Measurements from ENCODE around the gene C1R. TPM values are rescaled to one million over a fixed set of nuclear protein-coding genes. Genes with fewer than 3 reads are reported as not detected.
"Not testable (repeated sequence)": the region's sequence is repeated elsewhere in the genome, so short reads cannot be mapped to it uniquely, and the experiment has no call there.

Gene C1R
- total RNA-seq, 4 donors from 2014 or later, result 65.0 to 259 (median 84.7) TPM

DNA sequence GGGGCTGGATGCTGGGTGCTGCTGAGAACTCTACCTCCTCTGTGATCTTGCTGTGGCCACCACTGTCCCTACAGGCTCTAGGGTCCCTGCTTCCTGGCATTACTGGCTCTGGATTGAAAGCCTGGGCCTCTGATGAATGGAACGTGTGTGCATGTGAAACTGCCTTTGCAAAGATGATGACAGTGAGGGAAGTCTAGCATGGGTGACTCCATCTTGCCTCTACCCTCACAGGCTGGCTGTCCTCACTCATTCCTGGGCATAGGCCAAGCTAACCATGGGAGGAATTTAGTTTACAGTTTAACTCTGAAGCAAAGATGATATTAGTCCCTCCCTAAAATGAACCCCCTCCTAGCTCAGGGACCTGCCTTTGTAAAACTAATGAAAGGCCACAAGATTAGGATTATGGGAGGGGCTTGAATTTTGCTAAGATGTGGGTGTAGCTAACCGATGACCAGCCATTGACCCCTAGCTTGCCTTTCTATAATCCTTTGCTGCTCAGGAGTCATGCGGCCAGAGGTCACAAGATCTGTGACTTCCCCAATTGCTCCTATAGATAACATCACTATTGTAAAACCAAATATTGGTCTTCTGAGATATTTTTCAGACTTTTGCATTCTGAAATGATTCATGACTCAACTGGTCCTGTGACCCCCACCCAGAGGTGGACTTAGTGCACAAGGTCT, 33.9 kb downstream of the C1R start:
- no peak overlapping the region for H3K4me3 ChIP-seq (ENCODE audit: low read depth, poor library complexity, severe bottlenecking)
- intact Hi-C loops (cut with DNase I; ENCODE audit: low total_unique reads), result loop anchor here (10.0 kb wide), 1 partner anchor 56 kb away; no protein-coding TSS in a partner anchor
- TF ChIP-seq, protein P1, sequence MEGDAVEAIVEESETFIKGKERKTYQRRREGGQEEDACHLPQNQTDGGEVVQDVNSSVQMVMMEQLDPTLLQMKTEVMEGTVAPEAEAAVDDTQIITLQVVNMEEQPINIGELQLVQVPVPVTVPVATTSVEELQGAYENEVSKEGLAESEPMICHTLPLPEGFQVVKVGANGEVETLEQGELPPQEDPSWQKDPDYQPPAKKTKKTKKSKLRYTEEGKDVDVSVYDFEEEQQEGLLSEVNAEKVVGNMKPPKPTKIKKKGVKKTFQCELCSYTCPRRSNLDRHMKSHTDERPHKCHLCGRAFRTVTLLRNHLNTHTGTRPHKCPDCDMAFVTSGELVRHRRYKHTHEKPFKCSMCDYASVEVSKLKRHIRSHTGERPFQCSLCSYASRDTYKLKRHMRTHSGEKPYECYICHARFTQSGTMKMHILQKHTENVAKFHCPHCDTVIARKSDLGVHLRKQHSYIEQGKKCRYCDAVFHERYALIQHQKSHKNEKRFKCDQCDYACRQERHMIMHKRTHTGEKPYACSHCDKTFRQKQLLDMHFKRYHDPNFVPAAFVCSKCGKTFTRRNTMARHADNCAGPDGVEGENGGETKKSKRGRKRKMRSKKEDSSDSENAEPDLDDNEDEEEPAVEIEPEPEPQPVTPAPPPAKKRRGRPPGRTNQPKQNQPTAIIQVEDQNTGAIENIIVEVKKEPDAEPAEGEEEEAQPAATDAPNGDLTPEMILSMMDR (IDR thresholded peaks at IDR 0.05), result no peak
- WGBS, 2 donors, result 73 to 82% methylated on average over 3 of the region's 3 CpGs
- DNase-seq (ENCODE audit: low spot score in 2 of 2), result peak in 1 of 2 donors; percentile 63

DNA sequence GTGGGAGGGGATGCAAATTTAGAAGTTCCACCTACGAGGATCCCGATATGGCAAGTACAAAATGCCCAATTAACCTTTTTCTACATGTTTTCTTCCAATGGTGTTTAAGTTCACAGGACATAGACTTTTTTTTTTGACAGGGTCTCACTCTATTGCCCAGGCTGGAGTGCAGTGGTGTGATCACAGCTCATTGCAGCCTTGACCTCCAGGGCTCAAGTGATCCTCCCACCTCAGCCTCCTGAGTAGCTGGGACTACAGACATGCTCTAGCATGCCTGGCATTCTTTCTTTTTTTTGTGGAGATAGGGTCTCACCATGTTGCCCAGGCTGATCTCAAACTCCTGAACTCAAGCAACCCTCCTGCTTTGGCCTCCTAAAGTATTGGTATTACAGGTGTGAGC, 36.5 kb downstream of the C1R start:
- not testable (repeated sequence) for DNase-seq (ENCODE audit: low spot score in 2 of 2); H3K4me3 ChIP-seq (ENCODE audit: low read depth, poor library complexity, severe bottlenecking)
- intact Hi-C loops (cut with DNase I; ENCODE audit: low total_unique reads), result loop anchor here (10.0 kb wide), 1 partner anchor 59 kb away; no protein-coding TSS in a partner anchor
- 89 to 100% methylated on average over 2 of the region's 2 CpGs for WGBS, 2 donors

DNA sequence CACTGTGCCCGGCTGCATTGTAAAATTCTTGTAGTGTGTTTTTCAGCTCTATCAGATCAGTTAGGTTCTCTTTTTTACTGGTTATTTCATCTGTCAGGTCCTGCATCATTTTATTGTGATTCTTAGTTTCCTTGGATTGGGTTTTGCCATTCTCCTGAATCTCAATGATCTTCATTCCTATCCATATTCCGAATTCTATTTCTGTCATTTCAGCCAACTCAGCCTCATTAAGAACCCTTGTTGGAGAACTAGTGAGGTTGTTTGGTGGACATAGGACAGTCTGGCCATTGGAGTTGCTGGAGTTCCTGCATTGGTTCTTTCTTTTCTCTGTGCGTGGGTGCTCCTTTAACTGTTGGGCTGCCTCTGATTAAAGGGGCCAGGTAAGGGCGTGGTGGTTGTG, 37.3 kb downstream of the C1R start:
- 92% methylated on average over 4 of the region's 4 CpGs for WGBS, 2 donors
- intact Hi-C loops (cut with DNase I; ENCODE audit: low total_unique reads), result loop anchor here (10.0 kb wide), 1 partner anchor 60 kb away; no protein-coding TSS in a partner anchor

DNA sequence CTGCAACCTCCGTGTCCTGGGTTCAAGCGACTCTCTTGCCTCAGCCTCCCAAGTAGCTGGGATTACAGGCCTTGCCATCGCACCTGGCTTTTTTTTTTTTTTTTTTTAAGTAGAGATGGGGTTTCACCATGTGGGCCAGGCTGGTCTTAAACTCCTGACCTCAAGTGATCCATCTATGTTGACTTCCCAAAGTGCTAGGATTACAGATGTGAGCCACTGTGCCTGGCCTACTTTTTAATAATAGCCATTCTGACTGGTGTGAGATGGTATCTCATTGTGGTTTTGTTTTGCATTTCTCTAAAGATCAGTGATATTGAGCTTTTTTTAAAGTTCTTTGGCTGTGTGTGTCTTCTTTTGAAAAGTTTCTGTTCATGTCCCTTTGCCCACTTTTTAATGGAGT, 42.3 kb downstream of the C1R start:
- DNase-seq (ENCODE audit: low spot score in 2 of 2); H3K4me3 ChIP-seq (ENCODE audit: low read depth, poor library complexity, severe bottlenecking): not testable (repeated sequence)
- 91 to 94% methylated on average over 3 of the region's 3 CpGs for WGBS, 2 donors
- intact Hi-C loops (cut with DNase I; ENCODE audit: low total_unique reads), result loop anchor here (10.0 kb wide), 1 partner anchor 65 kb away; no protein-coding TSS in a partner anchor

More for the DNA sequence above, 37.3 kb downstream of the C1R start:
- TF ChIP-seq, protein P1 (IDR thresholded peaks at IDR 0.05), result no peak
- no peak for TF ChIP-seq POLR2A (IDR thresholded peaks at IDR 0.05)
- DNase-seq (ENCODE audit: low spot score in 2 of 2), result no peak
- no peak overlapping the region for H3K4me3 ChIP-seq (ENCODE audit: low read depth, poor library complexity, severe bottlenecking)

DNA sequence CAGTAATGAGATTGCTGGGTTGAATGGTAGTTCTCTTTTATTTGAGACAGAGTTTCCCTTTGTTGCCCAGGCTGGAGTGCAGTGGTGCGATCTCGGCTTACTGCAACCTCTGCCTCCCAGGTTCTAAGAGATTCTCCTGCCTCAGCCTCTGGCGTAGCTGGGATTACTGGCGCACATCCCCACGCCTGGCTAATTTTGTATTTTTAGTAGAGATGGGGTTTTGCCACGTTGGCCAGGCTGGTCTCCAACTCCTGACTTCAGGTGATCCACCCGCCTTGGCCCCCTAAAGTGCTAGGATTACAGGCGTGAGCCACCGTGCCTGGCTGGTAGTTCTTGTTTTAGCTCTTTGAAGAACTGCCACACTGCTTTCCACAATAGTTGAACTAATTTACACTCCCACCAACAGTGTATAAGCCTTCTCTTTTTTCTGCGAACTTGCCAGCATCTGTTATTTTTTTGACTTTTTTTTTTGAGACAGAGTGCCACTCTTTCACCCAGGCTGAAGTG, 42.7 kb downstream of the C1R start:
- DNase-seq (ENCODE audit: low spot score in 2 of 2); H3K4me3 ChIP-seq (ENCODE audit: low read depth, poor library complexity, severe bottlenecking); intact Hi-C loops (cut with DNase I; ENCODE audit: low total_unique reads): not testable (repeated sequence)
- 85 to 86% methylated on average over 10 of the region's 10 CpGs for WGBS, 2 donors

DNA sequence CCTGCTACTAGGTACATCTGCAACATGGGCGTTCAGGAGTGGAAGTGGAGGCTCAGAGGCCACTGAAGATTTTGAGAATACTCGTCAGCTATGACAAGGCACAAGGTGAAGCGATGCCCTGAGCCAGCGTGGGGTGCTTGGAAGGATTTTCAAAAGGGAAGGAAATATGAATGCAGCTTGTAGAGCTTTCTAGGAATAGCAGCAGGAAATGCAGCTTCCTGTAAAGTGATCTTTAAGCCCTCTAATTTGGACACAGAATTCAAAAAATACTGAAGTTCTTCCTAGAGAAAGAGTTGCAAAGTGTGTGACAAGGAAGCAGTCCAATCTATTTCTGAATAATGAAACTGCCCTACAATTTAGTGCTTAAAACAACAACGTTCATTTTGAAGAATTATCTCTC, 44.9 kb downstream of the C1R start:
- DNase-seq (ENCODE audit: low spot score in 2 of 2), result no peak
- TF ChIP-seq POLR2A (IDR thresholded peaks at IDR 0.05), result no peak
- TF ChIP-seq, protein P1 (IDR thresholded peaks at IDR 0.05), result no peak
- WGBS, 2 donors, result 63 to 64% methylated on average over 5 of the region's 5 CpGs
- intact Hi-C loops (cut with DNase I; ENCODE audit: low total_unique reads), result no loop called here
- H3K4me3 ChIP-seq (ENCODE audit: low read depth, poor library complexity, severe bottlenecking), result no peak overlapping the region

DNA sequence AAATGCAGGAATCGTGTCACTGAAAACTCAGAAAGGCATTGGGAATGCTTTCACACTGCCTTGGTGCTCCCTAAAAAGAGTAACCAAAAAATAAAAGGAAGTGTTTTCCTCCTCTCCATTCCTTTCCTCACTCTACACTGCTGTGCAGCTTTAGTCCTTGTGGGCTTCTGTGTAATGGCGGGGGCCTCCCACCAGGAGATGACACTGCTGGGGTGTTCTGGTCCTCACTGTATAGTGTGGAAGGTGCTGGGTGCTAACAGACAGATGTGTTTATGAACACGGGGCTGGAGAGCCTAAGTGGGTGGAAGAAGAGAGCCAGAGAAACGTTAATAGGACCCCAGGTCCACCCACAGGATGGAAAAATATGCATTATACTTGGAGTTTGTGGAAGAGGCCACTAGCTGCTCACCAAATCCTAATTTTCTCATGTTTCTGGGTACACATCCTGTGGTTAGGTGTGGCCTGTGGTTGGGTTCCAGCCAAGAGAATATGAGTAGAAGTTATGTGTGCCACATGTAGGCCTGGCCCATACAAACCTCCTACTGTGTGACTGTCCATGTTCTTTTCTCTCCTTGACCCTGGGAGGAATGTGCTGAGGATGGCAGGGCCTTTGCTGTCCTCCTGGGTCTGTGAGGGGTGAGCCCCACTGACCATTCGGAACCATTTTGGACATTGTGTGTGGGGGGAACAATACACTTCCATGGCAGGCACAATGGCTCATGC, 45.7 kb downstream of the C1R start:
- no peak for DNase-seq (ENCODE audit: low spot score in 2 of 2)
- intact Hi-C loops (cut with DNase I; ENCODE audit: low total_unique reads), result no loop called here
- H3K4me3 ChIP-seq (ENCODE audit: low read depth, poor library complexity, severe bottlenecking), result no peak overlapping the region
- TF ChIP-seq POLR2A (IDR thresholded peaks at IDR 0.05), result no peak
- TF ChIP-seq, protein P1 (IDR thresholded peaks at IDR 0.05), result no peak
- WGBS, 2 donors, result 81 to 84% methylated on average over 5 of the region's 5 CpGs

All from lower leg skin (tissue), 4 donors.